Astrocyte (in vitro differentiated cells and primary cell): ENCODE results near the gene SREBF1.

Experiments
- EZH2 ChIP-seq: IDR thresholded peaks from 2 replicates; pipeline ENCODE4 v1.6.1; 2012; ENCODE audit warnings: mild to moderate bottlenecking, low read length, inconsistent platforms; ENCODE audit not compliant: insufficient read depth
- TF ChIP-seq, protein P1 (sequence below): IDR thresholded peaks from 2 replicates; pipeline ENCODE4 v1.5.1; 2011; ENCODE audit warnings: low read depth, mild to moderate bottlenecking, inconsistent platforms, low read length, moderate library complexity; ENCODE audit not compliant: insufficient read depth

DNA sequence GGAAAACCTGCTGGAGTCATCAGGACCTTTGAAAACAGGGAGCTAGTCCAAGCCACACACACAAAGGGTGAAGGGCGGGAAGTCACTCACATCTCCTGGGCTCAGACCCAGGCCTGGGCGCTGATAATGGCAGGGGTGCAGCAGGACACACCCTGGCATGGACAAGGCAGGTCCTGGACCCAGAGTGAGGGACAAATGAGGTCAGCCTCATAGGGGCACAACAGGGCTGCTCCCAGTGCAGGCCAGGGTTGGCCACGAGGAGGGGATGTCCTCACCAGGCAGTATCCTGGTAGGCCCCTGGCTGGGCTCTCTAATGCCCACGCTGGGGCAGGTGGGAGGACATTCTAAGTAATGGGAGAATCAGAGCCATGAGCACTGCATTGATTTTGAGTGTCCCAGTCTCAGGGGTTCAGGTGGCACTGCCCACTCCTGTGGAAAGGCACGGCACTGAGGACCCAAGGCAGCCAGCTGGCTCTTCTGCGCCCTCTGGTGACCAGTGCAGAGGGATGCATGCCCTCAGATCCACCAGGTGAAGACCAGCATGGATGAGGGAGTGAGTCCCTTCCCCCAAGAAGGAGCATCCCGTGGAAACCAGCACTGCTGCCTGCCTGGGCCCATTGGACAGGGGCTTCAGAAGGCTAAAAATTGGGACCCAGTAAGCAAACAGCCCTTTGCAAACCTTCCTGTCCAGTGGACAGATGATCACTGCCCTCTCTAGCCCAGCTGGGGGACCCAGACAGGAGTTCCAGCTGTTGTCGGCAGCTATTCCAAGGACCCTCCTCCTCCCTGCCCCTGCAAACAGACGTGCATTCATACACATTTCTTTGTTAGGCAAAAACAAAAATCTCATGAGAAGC lies 23.4 kb upstream of the SREBF1 start:
- TF ChIP-seq EZH2: no peak
- TF ChIP-seq, protein P1, sequence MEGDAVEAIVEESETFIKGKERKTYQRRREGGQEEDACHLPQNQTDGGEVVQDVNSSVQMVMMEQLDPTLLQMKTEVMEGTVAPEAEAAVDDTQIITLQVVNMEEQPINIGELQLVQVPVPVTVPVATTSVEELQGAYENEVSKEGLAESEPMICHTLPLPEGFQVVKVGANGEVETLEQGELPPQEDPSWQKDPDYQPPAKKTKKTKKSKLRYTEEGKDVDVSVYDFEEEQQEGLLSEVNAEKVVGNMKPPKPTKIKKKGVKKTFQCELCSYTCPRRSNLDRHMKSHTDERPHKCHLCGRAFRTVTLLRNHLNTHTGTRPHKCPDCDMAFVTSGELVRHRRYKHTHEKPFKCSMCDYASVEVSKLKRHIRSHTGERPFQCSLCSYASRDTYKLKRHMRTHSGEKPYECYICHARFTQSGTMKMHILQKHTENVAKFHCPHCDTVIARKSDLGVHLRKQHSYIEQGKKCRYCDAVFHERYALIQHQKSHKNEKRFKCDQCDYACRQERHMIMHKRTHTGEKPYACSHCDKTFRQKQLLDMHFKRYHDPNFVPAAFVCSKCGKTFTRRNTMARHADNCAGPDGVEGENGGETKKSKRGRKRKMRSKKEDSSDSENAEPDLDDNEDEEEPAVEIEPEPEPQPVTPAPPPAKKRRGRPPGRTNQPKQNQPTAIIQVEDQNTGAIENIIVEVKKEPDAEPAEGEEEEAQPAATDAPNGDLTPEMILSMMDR: peak; percentile 94
